ENCODE data around the gene NPVF.

DNA sequence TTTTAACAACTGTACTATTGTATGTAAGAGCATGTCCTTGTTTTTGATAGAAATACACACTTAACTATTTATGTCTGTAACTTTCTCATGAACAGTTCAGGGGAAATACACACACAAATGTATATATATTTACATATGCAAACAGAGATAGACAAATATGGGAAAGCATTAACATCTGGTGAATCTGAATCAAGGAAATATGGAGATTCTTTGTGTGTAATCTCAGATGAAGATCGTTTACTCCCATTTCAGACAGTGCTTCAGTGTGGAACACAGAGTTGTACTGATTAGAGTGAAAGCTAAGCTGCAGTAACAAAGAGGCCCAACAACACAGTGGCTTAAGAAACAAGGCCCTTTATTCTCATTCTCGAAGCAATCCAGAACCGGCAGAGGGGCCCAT lies 26.3 kb upstream of the NPVF start:
- TF ChIP-seq, protein P1, sequence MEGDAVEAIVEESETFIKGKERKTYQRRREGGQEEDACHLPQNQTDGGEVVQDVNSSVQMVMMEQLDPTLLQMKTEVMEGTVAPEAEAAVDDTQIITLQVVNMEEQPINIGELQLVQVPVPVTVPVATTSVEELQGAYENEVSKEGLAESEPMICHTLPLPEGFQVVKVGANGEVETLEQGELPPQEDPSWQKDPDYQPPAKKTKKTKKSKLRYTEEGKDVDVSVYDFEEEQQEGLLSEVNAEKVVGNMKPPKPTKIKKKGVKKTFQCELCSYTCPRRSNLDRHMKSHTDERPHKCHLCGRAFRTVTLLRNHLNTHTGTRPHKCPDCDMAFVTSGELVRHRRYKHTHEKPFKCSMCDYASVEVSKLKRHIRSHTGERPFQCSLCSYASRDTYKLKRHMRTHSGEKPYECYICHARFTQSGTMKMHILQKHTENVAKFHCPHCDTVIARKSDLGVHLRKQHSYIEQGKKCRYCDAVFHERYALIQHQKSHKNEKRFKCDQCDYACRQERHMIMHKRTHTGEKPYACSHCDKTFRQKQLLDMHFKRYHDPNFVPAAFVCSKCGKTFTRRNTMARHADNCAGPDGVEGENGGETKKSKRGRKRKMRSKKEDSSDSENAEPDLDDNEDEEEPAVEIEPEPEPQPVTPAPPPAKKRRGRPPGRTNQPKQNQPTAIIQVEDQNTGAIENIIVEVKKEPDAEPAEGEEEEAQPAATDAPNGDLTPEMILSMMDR (IDR thresholded peaks at IDR 0.05 in 4 of 5, conservative IDR thresholded peaks at IDR 0.05 in 1 of 5), result no peak
- no peak for TF ChIP-seq POLR2A (IDR thresholded peaks at IDR 0.05)

Data from gastrocnemius medialis (tissue), 4 donors.